GM12878 (cell line): ENCODE results near the gene ATG5. TPM values are rescaled to one million over a fixed set of nuclear protein-coding genes. Genes with fewer than 3 reads are reported as not detected.

Experiments used
- EED ChIP-seq: sonication (generic); IDR thresholded peaks from 2 replicates; pipeline ENCODE4 v1.6.1; 2016; ENCODE audit warnings: antibody characterized with exemption, low read depth
- ESRRA ChIP-seq: IDR thresholded peaks from 2 replicates; pipeline ENCODE4 v1.6.1; 2012; ENCODE audit warnings: mild to moderate bottlenecking, low read length, improper control_type of control experiment
- FOXM1 ChIP-seq: IDR thresholded peaks from 2 replicates; pipeline ENCODE4 v1.6.1; 2012; ENCODE audit warnings: low read depth, mild to moderate bottlenecking, inconsistent platforms, low read length, moderate library complexity
- GATAD2B ChIP-seq: fragments of 450-650 bp; conservative IDR thresholded peaks from 2 replicates; pipeline ENCODE4 v1.6.1; 2017; ENCODE audit warnings: low read depth, mild to moderate bottlenecking, moderate library complexity
- HDAC2 ChIP-seq: fragments of 200-600 bp; sonication (generic); IDR thresholded peaks from 2 replicates; pipeline ENCODE4 v1.6.1; 2017
- KAT2A ChIP-seq: conservative IDR thresholded peaks from 2 replicates; pipeline ENCODE4 v1.6.1; 2011; ENCODE audit warnings: low read depth, low read length; ENCODE audit not compliant: control insufficient read depth
- KLF5 ChIP-seq: fragments of 450-650 bp; IDR thresholded peaks from 2 replicates; pipeline ENCODE4 v1.6.1; 2014; ENCODE audit warnings: mild to moderate bottlenecking; ENCODE audit not compliant: partially characterized antibody
- MLLT1 ChIP-seq: fragments of 450-650 bp; IDR thresholded peaks from 2 replicates; pipeline ENCODE4 v1.6.1; 2016; ENCODE audit warnings: mild to moderate bottlenecking
- NR2C1 ChIP-seq: fragments of 450-650 bp; IDR thresholded peaks from 2 replicates; pipeline ENCODE4 v1.6.1; 2017; ENCODE audit warnings: antibody characterized with exemption, mild to moderate bottlenecking, moderate library complexity
- PAX5 ChIP-seq: IDR thresholded peaks from 2 replicates; pipeline ENCODE4 v1.6.1; 2011; ENCODE audit warnings: low read depth, low read length, borderline replicate concordance
- PKNOX1 ChIP-seq: fragments of 450-650 bp; IDR thresholded peaks from 2 replicates; pipeline ENCODE4 v1.6.1; 2016; ENCODE audit warnings: mild to moderate bottlenecking
- POU2F2 ChIP-seq: IDR thresholded peaks from 3 replicates; pipeline ENCODE4 v1.6.1; 2011; ENCODE audit warnings: low read depth, mild to moderate bottlenecking, low read length, borderline replicate concordance
- RAD21 ChIP-seq: IDR thresholded peaks from 2 replicates; pipeline ENCODE4 v1.6.1; 2011; ENCODE audit warnings: mild to moderate bottlenecking, low read depth, low read length, moderate library complexity; ENCODE audit not compliant: insufficient read depth
- RAD51 ChIP-seq: fragments of 450-650 bp; IDR thresholded peaks from 2 replicates; pipeline ENCODE4 v1.6.1; 2016; ENCODE audit warnings: moderate library complexity, mild to moderate bottlenecking, inconsistent platforms
- SIN3A ChIP-seq: IDR thresholded peaks from 2 replicates; pipeline ENCODE4 v1.6.1; 2012; ENCODE audit warnings: low read depth, low read length, improper control_type of control experiment
- SREBF1 ChIP-seq: IDR thresholded peaks from 2 replicates; pipeline ENCODE4 v1.6.1; 2012; ENCODE audit warnings: mild to moderate bottlenecking, low read length
- SREBF2 ChIP-seq: IDR thresholded peaks from 2 replicates; pipeline ENCODE4 v1.6.1; 2012; ENCODE audit warnings: mild to moderate bottlenecking, low read length
- ZNF207 ChIP-seq: fragments of 450-650 bp; IDR thresholded peaks from 2 replicates; pipeline ENCODE4 v1.6.1; 2014; ENCODE audit warnings: antibody characterized with exemption, mild to moderate bottlenecking, borderline replicate concordance
- ZNF384 ChIP-seq: IDR thresholded peaks from 2 replicates; pipeline ENCODE4 v1.6.1; 2012; ENCODE audit warnings: low read depth, mild to moderate bottlenecking, low read length, improper control_type of control experiment, borderline replicate concordance
- polyA plus RNA-seq, 11 experiments: library from polyadenylated mRNA; depleted of rRNA in 4 of 11; unstranded in 6 of 11; stranded (reverse) in 5 of 11; fragments of >200 nt; fragmentation: Nextera tagmentation in 4 of 11; fragmentation: Illumina TruSeq in 1 of 11; extraction: Ambion mirVana in 4 of 11; extraction: Trizol in 1 of 11; gene quantifications; 1 replicate in 1 of 11; 2 replicates in 10 of 11; pipeline versions ENCODE4 v1.2.1 to v1.2.3, GENCODE V29; 2011 to 2016; ENCODE audit warnings: inconsistent platforms in 2 of 11, missing spikeins in 2 of 11, low read depth in 1 of 11
- total RNA-seq, 4 experiments: library from RNA; depleted of rRNA in 3 of 4; stranded (reverse); fragments of >200 nt in 3 of 4; fragmentation: Illumina TruSeq in 1 of 4; extraction: Trizol in 1 of 4; gene quantifications; 2 replicates each; pipeline versions ENCODE4 v1.2.1 to v1.2.3, GENCODE V29; 2013 to 2021
- TF ChIP-seq, protein P1 (sequence below): fragments of 450-650 bp; formaldehyde crosslinking; IDR thresholded peaks from 2 replicates; pipeline ENCODE4 v1.4.0; 2022; ENCODE audit warnings: mild to moderate bottlenecking, moderate library complexity
- TF ChIP-seq, protein P2 (sequence below): fragments of 450-650 bp; formaldehyde crosslinking; IDR thresholded peaks from 2 replicates; pipeline ENCODE4 v1.4.0; 2020; ENCODE audit warnings: mild to moderate bottlenecking, moderate library complexity

The ATG5 gene
- total and polyA plus RNA-seq, 10 of the 15 experiments (the other 5 are each of a cell fraction or from before 2014, with no cell fraction given), result 12.9 to 51.8 (median 23.9) TPM

DNA sequence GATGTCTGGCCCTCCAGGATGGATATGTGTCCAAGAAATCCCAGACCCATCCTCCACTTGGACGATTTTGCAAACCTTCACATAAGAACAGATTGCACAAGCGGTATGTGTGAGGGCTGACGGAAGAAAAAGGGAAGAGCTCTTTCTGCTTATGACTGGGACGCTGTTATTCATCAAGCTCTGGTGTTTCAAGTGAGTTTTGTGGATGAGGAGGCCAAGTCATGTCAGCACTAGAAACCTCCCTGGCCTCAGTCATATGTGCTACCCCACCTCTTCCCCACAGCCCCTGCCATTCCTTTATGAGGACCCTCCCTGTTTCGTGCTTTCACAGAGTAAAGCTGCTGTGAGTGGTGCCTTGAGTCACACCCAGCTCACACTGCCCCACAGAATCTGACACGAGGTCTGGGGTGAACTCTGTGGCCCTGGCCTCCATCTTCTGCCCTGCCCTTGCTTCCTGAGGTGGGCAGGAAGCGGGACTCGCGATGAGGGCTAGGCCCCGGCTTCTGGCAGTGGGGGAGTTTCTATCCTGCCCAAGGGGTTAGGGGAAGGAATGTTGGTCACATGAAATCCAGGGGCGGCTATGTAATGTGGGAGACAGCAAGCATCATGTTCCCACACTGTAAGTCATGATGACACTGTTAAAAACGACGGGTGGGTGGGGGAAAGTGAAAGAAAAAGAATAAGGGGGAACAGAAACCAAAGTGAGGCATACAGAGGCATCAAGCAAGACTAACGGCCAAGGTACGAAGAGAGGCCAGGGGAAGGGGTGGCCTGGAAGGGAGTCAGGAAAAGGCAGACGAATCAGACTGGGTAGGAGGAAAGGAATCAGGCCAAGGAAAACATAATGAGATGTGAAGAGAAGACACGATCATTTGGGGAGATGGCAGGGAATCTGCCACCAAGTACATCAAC, 161.3 kb downstream of the ATG5 start (continued):
- TF ChIP-seq ESRRA, result no peak
- TF ChIP-seq, protein P1, sequence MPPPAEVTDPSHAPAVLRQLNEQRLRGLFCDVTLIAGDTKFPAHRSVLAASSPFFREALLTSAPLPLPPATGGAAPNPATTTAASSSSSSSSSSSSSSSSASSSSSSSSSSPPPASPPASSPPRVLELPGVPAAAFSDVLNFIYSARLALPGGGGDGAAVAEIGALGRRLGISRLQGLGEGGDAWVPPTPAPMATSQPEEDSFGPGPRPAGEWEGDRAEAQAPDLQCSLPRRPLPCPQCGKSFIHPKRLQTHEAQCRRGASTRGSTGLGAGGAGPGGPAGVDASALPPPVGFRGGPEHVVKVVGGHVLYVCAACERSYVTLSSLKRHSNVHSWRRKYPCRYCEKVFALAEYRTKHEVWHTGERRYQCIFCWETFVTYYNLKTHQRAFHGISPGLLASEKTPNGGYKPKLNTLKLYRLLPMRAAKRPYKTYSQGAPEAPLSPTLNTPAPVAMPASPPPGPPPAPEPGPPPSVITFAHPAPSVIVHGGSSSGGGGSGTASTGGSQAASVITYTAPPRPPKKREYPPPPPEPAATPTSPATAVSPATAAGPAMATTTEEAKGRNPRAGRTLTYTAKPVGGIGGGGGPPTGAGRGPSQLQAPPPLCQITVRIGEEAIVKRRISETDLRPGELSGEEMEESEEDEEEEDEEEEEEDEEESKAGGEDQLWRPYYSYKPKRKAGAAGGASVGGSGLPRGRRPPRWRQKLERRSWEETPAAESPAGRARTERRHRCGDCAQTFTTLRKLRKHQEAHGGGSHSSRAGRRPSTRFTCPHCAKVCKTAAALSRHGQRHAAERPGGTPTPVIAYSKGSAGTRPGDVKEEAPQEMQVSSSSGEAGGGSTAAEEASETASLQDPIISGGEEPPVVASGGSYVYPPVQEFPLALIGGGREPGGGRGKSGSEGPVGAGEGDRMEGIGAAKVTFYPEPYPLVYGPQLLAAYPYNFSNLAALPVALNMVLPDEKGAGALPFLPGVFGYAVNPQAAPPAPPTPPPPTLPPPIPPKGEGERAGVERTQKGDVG, result peak; percentile 10; the same call in 1 of the 2 replicates
- TF ChIP-seq ZNF384, result no peak
- TF ChIP-seq EED, result peak; percentile 93
- TF ChIP-seq, protein P2, sequence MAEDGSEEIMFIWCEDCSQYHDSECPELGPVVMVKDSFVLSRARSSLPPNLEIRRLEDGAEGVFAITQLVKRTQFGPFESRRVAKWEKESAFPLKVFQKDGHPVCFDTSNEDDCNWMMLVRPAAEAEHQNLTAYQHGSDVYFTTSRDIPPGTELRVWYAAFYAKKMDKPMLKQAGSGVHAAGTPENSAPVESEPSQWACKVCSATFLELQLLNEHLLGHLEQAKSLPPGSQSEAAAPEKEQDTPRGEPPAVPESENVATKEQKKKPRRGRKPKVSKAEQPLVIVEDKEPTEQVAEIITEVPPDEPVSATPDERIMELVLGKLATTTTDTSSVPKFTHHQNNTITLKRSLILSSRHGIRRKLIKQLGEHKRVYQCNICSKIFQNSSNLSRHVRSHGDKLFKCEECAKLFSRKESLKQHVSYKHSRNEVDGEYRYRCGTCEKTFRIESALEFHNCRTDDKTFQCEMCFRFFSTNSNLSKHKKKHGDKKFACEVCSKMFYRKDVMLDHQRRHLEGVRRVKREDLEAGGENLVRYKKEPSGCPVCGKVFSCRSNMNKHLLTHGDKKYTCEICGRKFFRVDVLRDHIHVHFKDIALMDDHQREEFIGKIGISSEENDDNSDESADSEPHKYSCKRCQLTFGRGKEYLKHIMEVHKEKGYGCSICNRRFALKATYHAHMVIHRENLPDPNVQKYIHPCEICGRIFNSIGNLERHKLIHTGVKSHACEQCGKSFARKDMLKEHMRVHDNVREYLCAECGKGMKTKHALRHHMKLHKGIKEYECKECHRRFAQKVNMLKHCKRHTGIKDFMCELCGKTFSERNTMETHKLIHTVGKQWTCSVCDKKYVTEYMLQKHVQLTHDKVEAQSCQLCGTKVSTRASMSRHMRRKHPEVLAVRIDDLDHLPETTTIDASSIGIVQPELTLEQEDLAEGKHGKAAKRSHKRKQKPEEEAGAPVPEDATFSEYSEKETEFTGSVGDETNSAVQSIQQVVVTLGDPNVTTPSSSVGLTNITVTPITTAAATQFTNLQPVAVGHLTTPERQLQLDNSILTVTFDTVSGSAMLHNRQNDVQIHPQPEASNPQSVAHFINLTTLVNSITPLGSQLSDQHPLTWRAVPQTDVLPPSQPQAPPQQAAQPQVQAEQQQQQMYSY (CRISPR knock-in tag), result no peak
- no peak for TF ChIP-seq SREBF2
- no peak for TF ChIP-seq SREBF1
- TF ChIP-seq GATAD2B, result 0 out of 2 replicates have a peak, but pooled peaks have one; percentile 78
- peak; percentile 90 for TF ChIP-seq MLLT1
- TF ChIP-seq KAT2A, result no peak
- TF ChIP-seq RAD51, result peak; percentile 23; the same call in 1 of the 2 replicates
- TF ChIP-seq PKNOX1, result peak; percentile 57; the same call in 1 of the 2 replicates
- TF ChIP-seq HDAC2, result no peak
- TF ChIP-seq SIN3A, result no peak
- peak; percentile 83 for TF ChIP-seq FOXM1
- no peak for TF ChIP-seq RAD21
- TF ChIP-seq KLF5, result peak; percentile 43
- TF ChIP-seq ZNF207, result no peak
- no peak for TF ChIP-seq NR2C1
- peak; percentile 77 for TF ChIP-seq POU2F2
- TF ChIP-seq PAX5, result peak; percentile 86
